Astrocyte (in vitro differentiated cells and primary cell): ENCODE data around the gene USP30. TPM values are rescaled to one million over a fixed set of nuclear protein-coding genes. Genes with fewer than 3 reads are reported as not detected.

Experiments
- DNase-seq: peaks from one replicate; pipeline ENCODE4 v3.0.0-alpha.2; 2010; ENCODE audit warnings: low read depth
- FAIRE-seq: peaks from 2 replicates; lab custom pipeline; 2011; peaks lifted over from hg19 to GRCh38; lab: Jason Lieb, UNC
- H2AFZ ChIP-seq: 2 replicates; pipeline ENCODE4 v1.6.0; 2012; ENCODE audit warnings: low read depth, low read length, inconsistent platforms
- H3K27ac ChIP-seq: 2 replicates; pipeline ENCODE4 v1.5.1; 2011; ENCODE audit warnings: low read depth, low read length, inconsistent platforms
- H3K27me3 ChIP-seq: 2 replicates; pipeline ENCODE4 v1.6.0; 2011; ENCODE audit warnings: low read length, inconsistent platforms; ENCODE audit not compliant: insufficient read depth
- H3K36me3 ChIP-seq: 2 replicates; pipeline ENCODE4 v1.5.1; 2011; ENCODE audit warnings: low read length, inconsistent platforms; ENCODE audit not compliant: insufficient read depth
- H3K4me1 ChIP-seq: 2 replicates; pipeline ENCODE4 v1.5.1; 2011; ENCODE audit warnings: low read length, inconsistent platforms; ENCODE audit not compliant: insufficient read depth
- H3K4me2 ChIP-seq: 2 replicates; pipeline ENCODE4 v1.6.0; 2012; ENCODE audit warnings: low read length, inconsistent platforms
- H3K4me3 ChIP-seq: 2 replicates; pipeline ENCODE4 v1.5.1; 2011; ENCODE audit warnings: low read depth, mild to moderate bottlenecking, low read length, inconsistent platforms; ENCODE audit not compliant: insufficient read depth
- H3K79me2 ChIP-seq: 2 replicates; pipeline ENCODE4 v1.6.0; 2012; ENCODE audit warnings: mild to moderate bottlenecking, low read length, inconsistent platforms; ENCODE audit not compliant: insufficient read depth
- H3K9ac ChIP-seq: 2 replicates; pipeline ENCODE4 v1.6.0; 2012; ENCODE audit warnings: mild to moderate bottlenecking, low read length, inconsistent platforms
- H3K9me3 ChIP-seq: 2 replicates; pipeline ENCODE4 v1.5.1; 2012; ENCODE audit warnings: low read depth, mild to moderate bottlenecking, low read length, inconsistent platforms; ENCODE audit not compliant: insufficient read depth
- H4K20me1 ChIP-seq: 2 replicates; pipeline ENCODE4 v1.6.0; 2012; ENCODE audit warnings: low read length, inconsistent platforms; ENCODE audit not compliant: insufficient read depth
- H3K27ac Mint-ChIP-seq: one replicate; pipeline ENCODE4 v1.8.0; 2021; ENCODE audit warnings: mild to moderate bottlenecking, mixed read lengths; ENCODE audit not compliant: unreplicated experiment
- H3K27me3 Mint-ChIP-seq: one replicate; pipeline ENCODE4 v1.8.0; 2021; ENCODE audit warnings: low read depth, mixed read lengths; ENCODE audit not compliant: unreplicated experiment
- H3K36me3 Mint-ChIP-seq: one replicate; pipeline ENCODE4 v1.8.0; 2021; ENCODE audit warnings: low read depth, mixed read lengths; ENCODE audit not compliant: unreplicated experiment
- H3K4me1 Mint-ChIP-seq: one replicate; pipeline ENCODE4 v1.8.0; 2021; ENCODE audit warnings: low read depth, mixed read lengths; ENCODE audit not compliant: unreplicated experiment
- H3K4me3 Mint-ChIP-seq: one replicate; pipeline ENCODE4 v1.8.0; 2021; ENCODE audit warnings: mild to moderate bottlenecking, moderate library complexity, mixed read lengths; ENCODE audit not compliant: unreplicated experiment
- H3K9me3 Mint-ChIP-seq: one replicate; pipeline ENCODE4 v1.8.0; 2021; ENCODE audit warnings: mild to moderate bottlenecking, mixed read lengths; ENCODE audit not compliant: unreplicated experiment
- EZH2 ChIP-seq: IDR thresholded peaks from 2 replicates; pipeline ENCODE4 v1.6.1; 2012; ENCODE audit warnings: mild to moderate bottlenecking, low read length, inconsistent platforms; ENCODE audit not compliant: insufficient read depth
- total RNA-seq: library from RNA; stranded (reverse); gene quantifications from 2 replicates; pipeline ENCODE4 v1.2.1, GENCODE V29; 2021
- TF ChIP-seq, protein P1 (sequence below): IDR thresholded peaks from 2 replicates; pipeline ENCODE4 v1.5.1; 2011; ENCODE audit warnings: low read depth, mild to moderate bottlenecking, inconsistent platforms, low read length, moderate library complexity; ENCODE audit not compliant: insufficient read depth

USP30 gene
- total RNA-seq, 1 donor from 2014 or later, result 12.1 TPM

DNA sequence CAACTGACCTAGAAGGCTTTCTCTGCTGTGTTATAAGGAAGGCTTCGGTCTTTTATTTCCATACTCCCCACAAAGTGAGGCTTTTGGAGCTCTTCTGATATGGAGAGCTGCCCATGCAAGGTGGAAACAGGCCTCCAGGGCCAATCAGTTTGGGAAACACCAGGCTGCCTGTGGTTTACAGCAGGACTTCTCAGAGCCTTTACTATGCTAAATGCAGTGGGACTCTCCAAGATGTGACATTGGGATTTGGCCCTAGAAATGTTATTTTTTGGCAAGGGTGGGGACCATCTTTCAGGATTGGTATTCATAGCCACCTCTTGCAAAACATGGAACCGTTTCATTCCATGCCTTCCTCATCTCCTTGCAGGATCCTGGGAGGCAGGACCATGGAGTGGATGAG lies 67.7 kb downstream of the USP30 start:
- Histone ChIP-seq H2AFZ (no peak overlapping the region), H3K36me3 (no peaks in the 10 kb centered on the region), H3K4me3 (no peak overlapping the region), H3K4me2 (no peak overlapping the region), H3K9me3 (no peaks in the 10 kb centered on the region), H3K27ac (no peak overlapping the region), H4K20me1 (no peaks in the 10 kb centered on the region), H3K27me3 (no peaks in the 10 kb centered on the region), H3K79me2 (no peaks in the 10 kb centered on the region), H3K9ac (no peak overlapping the region), H3K4me1 (no peaks in the 10 kb centered on the region)
- DNase-seq (no peak), FAIRE-seq (no peak)
- no peak overlapping the region for H3K4me3 Mint-ChIP-seq
- H3K27ac Mint-ChIP-seq, result no peak overlapping the region
- H3K27me3 Mint-ChIP-seq, result no peaks in the 10 kb centered on the region
- no peaks in the 10 kb centered on the region for H3K36me3 Mint-ChIP-seq
- no peaks in the 10 kb centered on the region for H3K9me3 Mint-ChIP-seq
- peaks cover 8% of the 10 kb centered on the region for H3K4me1 Mint-ChIP-seq
- TF ChIP-seq, protein P1, sequence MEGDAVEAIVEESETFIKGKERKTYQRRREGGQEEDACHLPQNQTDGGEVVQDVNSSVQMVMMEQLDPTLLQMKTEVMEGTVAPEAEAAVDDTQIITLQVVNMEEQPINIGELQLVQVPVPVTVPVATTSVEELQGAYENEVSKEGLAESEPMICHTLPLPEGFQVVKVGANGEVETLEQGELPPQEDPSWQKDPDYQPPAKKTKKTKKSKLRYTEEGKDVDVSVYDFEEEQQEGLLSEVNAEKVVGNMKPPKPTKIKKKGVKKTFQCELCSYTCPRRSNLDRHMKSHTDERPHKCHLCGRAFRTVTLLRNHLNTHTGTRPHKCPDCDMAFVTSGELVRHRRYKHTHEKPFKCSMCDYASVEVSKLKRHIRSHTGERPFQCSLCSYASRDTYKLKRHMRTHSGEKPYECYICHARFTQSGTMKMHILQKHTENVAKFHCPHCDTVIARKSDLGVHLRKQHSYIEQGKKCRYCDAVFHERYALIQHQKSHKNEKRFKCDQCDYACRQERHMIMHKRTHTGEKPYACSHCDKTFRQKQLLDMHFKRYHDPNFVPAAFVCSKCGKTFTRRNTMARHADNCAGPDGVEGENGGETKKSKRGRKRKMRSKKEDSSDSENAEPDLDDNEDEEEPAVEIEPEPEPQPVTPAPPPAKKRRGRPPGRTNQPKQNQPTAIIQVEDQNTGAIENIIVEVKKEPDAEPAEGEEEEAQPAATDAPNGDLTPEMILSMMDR, result no peak
- no peak for TF ChIP-seq EZH2

DNA sequence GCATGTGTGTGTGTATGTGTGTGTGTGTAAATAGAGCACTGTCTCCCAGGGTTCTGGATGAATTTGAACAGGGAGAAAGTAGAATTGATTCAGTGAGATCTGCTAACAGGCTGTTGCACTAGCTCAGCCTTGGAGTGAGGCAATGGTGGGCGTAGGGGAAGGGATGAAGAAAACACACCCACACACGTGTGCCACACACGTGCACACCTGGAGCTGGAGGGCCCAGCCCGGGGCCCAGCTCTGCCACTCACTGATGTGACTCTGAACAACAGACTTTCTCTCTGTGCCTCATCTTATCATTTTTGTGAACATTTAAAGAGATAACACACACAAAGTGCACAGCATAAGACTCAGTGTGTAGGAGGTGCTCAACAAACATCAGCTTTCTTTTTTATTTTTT lies 68.2 kb downstream of the USP30 start:
- Histone ChIP-seq H3K27ac (no peak overlapping the region), H3K4me1 (no peaks in the 10 kb centered on the region), H4K20me1 (no peaks in the 10 kb centered on the region), H3K4me2 (no peak overlapping the region), H3K79me2 (no peaks in the 10 kb centered on the region), H3K36me3 (no peaks in the 10 kb centered on the region), H3K27me3 (no peaks in the 10 kb centered on the region), H3K9ac (no peak overlapping the region), H3K9me3 (no peaks in the 10 kb centered on the region), H3K4me3 (no peak overlapping the region), H2AFZ (no peak overlapping the region)
- DNase-seq, result no peak
- Mint-ChIP-seq H3K9me3 (no peaks in the 10 kb centered on the region), H3K4me1 (peaks cover 6% of the 10 kb centered on the region), H3K4me3 (no peak overlapping the region), H3K27ac (no peak overlapping the region), H3K36me3 (no peaks in the 10 kb centered on the region), H3K27me3 (no peaks in the 10 kb centered on the region)
- TF ChIP-seq, protein P1, result no peak
- TF ChIP-seq EZH2, result no peak
- no peak for FAIRE-seq

DNA sequence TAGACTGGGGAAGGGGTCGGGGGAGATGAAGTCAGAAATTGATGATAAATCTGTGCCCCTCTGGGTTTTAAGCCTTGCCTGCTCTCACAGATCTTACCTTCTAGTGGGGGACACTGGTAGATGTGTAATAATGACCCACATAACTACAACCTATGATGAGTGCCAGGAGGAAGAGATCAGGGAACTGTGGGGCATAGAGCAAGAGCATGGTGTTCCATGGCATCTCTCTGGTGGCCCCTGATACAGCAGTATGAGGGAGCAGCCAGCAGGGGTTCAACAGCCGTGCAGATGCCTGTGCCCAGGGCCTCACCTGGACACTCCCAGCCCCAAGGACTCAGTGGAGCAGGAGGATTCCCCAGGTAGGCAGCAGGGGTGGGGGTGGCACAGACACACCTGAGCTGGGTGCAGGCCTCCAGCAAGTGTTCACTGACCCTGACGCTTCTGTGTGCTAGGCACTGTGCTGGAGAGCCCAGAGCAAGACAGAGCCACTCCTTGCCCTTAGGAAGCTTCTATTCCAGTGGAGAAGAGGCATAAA lies 69.0 kb downstream of the USP30 start:
- Histone ChIP-seq H3K4me3 (no peak overlapping the region), H3K27me3 (no peaks in the 10 kb centered on the region), H3K9me3 (no peaks in the 10 kb centered on the region), H3K4me1 (no peaks in the 10 kb centered on the region), H2AFZ (no peak overlapping the region), H3K36me3 (no peaks in the 10 kb centered on the region), H3K9ac (no peak overlapping the region), H3K27ac (no peak overlapping the region), H3K4me2 (no peak overlapping the region), H4K20me1 (no peaks in the 10 kb centered on the region), H3K79me2 (no peaks in the 10 kb centered on the region)
- no peaks in the 10 kb centered on the region for H3K36me3 Mint-ChIP-seq
- H3K27ac Mint-ChIP-seq, result no peak overlapping the region
- no peak for FAIRE-seq
- H3K27me3 Mint-ChIP-seq, result peaks cover 3% of the 10 kb centered on the region
- H3K4me3 Mint-ChIP-seq, result no peak overlapping the region
- TF ChIP-seq, protein P1, result no peak
- no peak for TF ChIP-seq EZH2
- no peaks in the 10 kb centered on the region for H3K4me1 Mint-ChIP-seq
- H3K9me3 Mint-ChIP-seq, result no peaks in the 10 kb centered on the region
- no peak for DNase-seq
